Endodermal cell (in vitro differentiated cells): ENCODE results near the gene CFAP46. TPM values are rescaled to one million over a fixed set of nuclear protein-coding genes. Genes with fewer than 3 reads are reported as not detected.

Experiments used
- DNase-seq: peaks from one replicate; pipeline ENCODE4 v3.0.0-alpha.2; 2017
- H3K27ac ChIP-seq: 2 replicates; pipeline ENCODE4 v1.5.1; 2013; ENCODE audit warnings: mild to moderate bottlenecking, low read depth, low read length, moderate library complexity
- H3K27me3 ChIP-seq: 2 replicates; pipeline ENCODE4 v1.6.1; 2013; ENCODE audit warnings: mild to moderate bottlenecking, low read length, moderate library complexity; ENCODE audit not compliant: insufficient read depth, control insufficient read depth, poor library complexity, severe bottlenecking
- H3K36me3 ChIP-seq: 2 replicates; pipeline ENCODE4 v1.7.0; 2013; ENCODE audit warnings: mild to moderate bottlenecking, low read length, moderate library complexity; ENCODE audit not compliant: control insufficient read depth, insufficient read depth
- H3K4me1 ChIP-seq: one replicate; pipeline ENCODE4 v1.7.0; 2013; ENCODE audit warnings: low read length; ENCODE audit not compliant: control insufficient read depth, insufficient read depth
- H3K4me3 ChIP-seq: 2 replicates; pipeline ENCODE4 v1.5.1; 2013; ENCODE audit warnings: mild to moderate bottlenecking, low read length, moderate library complexity
- H3K9ac ChIP-seq: 2 replicates; pipeline ENCODE4 v1.6.1; 2013; ENCODE audit warnings: mild to moderate bottlenecking, low read length, moderate library complexity; ENCODE audit not compliant: poor library complexity, severe bottlenecking; ENCODE audit errors: extremely low read depth
- H3K9me3 ChIP-seq: 2 replicates; pipeline ENCODE4 v1.6.1; 2013; ENCODE audit warnings: mild to moderate bottlenecking, low read length, moderate library complexity; ENCODE audit not compliant: control insufficient read depth
- H3K27ac Mint-ChIP-seq: 2 replicates; pipeline ENCODE4 v1.8.0; 2020; ENCODE audit warnings: mixed read lengths
- H3K27me3 Mint-ChIP-seq: 2 replicates; pipeline ENCODE4 v1.8.0; 2021; ENCODE audit warnings: mild to moderate bottlenecking, mixed read lengths; ENCODE audit not compliant: insufficient read depth
- H3K36me3 Mint-ChIP-seq: 2 replicates; pipeline ENCODE4 v1.8.0; 2020; ENCODE audit warnings: low read depth, mixed read lengths
- H3K4me1 Mint-ChIP-seq: 2 replicates; pipeline ENCODE4 v1.8.0; 2020; ENCODE audit warnings: mixed read lengths
- H3K4me3 Mint-ChIP-seq: 2 replicates; pipeline ENCODE4 v1.8.0; 2020; ENCODE audit warnings: mild to moderate bottlenecking, moderate library complexity, mixed read lengths
- H3K9me3 Mint-ChIP-seq: 2 replicates; pipeline ENCODE4 v1.8.0; 2020; ENCODE audit warnings: mild to moderate bottlenecking, mixed read lengths
- WGBS, 2 experiments: methylation state at CpG; one replicate each; pipeline versions ENCODE4 v1.1.5 to v1.1.7; 2013; ENCODE audit warnings: missing lambda C conversion rate in 2 of 2, mixed read lengths in 1 of 2; ENCODE audit not compliant: insufficient coverage in 1 of 2, insufficient read length in 1 of 2; 5-methylcytosine and 5-hydroxymethylcytosine counted together
- total RNA-seq, 2 donors: library from RNA; stranded (reverse); fragmentation: NEBNext Ultra II Directional in 1 of 2; extraction: Animal tissue kit (Norgen Biotek cat#: 25700) in 1 of 2; gene quantifications; 2 replicates in 1 of 2; 3 replicates in 1 of 2; pipeline ENCODE4 v1.2.1, GENCODE V29; 2021
- TF ChIP-seq, protein P1 (sequence below): fragments of 200-600 bp; sonication (generic); conservative IDR thresholded peaks from 2 replicates; pipeline ENCODE4 v1.5.0; 2021; ENCODE audit warnings: antibody characterized with exemption, mild to moderate bottlenecking

CFAP46 gene
- total RNA-seq, 2 donors from 2014 or later: 9.9 to 10.5 TPM

- Histone ChIP-seq H3K27me3 (no peaks in the 10 kb centered on the region), H3K9me3 (no peaks in the 10 kb centered on the region), H3K4me3 (no peak overlapping the region), H3K27ac (no peak overlapping the region), H3K4me1 (no peaks in the 10 kb centered on the region), H3K9ac (no peak overlapping the region), H3K36me3 (no peaks in the 10 kb centered on the region)
- H3K4me3 Mint-ChIP-seq: no peak overlapping the region
- H3K9me3 Mint-ChIP-seq: peaks cover 13% of the 10 kb centered on the region
- TF ChIP-seq, protein P1, sequence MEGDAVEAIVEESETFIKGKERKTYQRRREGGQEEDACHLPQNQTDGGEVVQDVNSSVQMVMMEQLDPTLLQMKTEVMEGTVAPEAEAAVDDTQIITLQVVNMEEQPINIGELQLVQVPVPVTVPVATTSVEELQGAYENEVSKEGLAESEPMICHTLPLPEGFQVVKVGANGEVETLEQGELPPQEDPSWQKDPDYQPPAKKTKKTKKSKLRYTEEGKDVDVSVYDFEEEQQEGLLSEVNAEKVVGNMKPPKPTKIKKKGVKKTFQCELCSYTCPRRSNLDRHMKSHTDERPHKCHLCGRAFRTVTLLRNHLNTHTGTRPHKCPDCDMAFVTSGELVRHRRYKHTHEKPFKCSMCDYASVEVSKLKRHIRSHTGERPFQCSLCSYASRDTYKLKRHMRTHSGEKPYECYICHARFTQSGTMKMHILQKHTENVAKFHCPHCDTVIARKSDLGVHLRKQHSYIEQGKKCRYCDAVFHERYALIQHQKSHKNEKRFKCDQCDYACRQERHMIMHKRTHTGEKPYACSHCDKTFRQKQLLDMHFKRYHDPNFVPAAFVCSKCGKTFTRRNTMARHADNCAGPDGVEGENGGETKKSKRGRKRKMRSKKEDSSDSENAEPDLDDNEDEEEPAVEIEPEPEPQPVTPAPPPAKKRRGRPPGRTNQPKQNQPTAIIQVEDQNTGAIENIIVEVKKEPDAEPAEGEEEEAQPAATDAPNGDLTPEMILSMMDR: no peak
- 93 to 100% methylated on average over 4 to 11 of the region's 11 CpGs for WGBS, 2 experiments
- DNase-seq: no peak
- H3K27me3 Mint-ChIP-seq: no peaks in the 10 kb centered on the region
- H3K4me1 Mint-ChIP-seq: no peaks in the 10 kb centered on the region
- no peak overlapping the region for H3K27ac Mint-ChIP-seq
- H3K36me3 Mint-ChIP-seq: no peaks in the 10 kb centered on the region
Measured at GRCh38 chr10:132804287-132804686, 138.1 kb downstream of the CFAP46 start.

- no peaks in the 10 kb centered on the region for H3K27me3 ChIP-seq
- Mint-ChIP-seq H3K9me3 (peaks cover 13% of the 10 kb centered on the region), H3K27me3 (no peaks in the 10 kb centered on the region), H3K4me1 (no peaks in the 10 kb centered on the region), H3K27ac (no peak overlapping the region), H3K36me3 (no peaks in the 10 kb centered on the region), H3K4me3 (no peak overlapping the region)
- H3K4me1 ChIP-seq: no peaks in the 10 kb centered on the region
- H3K36me3 ChIP-seq: no peaks in the 10 kb centered on the region
- no peak overlapping the region for H3K4me3 ChIP-seq
- no peak overlapping the region for H3K27ac ChIP-seq
- 91 to 95% methylated on average over 20 to 34 of the region's 34 CpGs for WGBS, 2 experiments
- TF ChIP-seq, protein P1: no peak
- no peak overlapping the region for H3K9ac ChIP-seq
- no peak for DNase-seq
- H3K9me3 ChIP-seq: no peaks in the 10 kb centered on the region
Measured at GRCh38 chr10:132803416-132804210, 138.8 kb downstream of the CFAP46 start.

DNA sequence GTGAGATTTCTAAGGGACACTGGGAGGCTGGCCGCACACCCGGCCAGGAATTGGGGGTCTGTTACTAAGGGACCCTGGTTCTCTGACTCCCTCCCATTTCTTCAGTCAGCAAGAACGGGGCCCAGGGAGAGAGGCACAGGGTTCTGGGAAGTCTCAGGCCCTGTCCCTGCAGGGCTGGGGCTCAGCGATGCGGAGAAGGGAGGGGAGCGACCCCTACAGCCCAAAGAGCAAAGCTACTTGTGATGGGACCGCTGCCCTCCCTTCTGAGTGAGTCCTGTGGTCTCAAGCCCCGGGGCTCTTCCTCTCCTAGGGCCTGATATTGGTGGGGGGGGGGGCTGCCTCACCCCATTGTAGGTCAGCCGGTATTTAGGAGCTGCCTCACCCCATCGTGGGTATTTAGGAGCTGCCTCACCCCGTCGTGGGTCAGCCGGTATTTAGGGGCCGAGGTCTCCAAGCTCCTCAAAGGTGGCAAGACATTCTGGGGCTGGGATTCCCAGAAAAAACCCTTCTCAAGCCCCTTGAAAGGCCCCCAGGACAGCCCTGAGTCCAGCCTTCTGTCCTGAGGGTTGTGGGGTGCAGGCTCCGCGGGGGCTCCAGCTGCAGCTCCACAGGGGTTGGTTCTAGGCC lies 139.6 kb downstream of the CFAP46 start:
- no peak overlapping the region for H3K4me3 ChIP-seq
- TF ChIP-seq, protein P1: peak; percentile 45
- no peaks in the 10 kb centered on the region for H3K36me3 ChIP-seq
- Mint-ChIP-seq H3K27me3 (no peaks in the 10 kb centered on the region), H3K4me3 (no peak overlapping the region), H3K9me3 (peaks cover 13% of the 10 kb centered on the region), H3K27ac (no peak overlapping the region), H3K36me3 (no peaks in the 10 kb centered on the region), H3K4me1 (no peaks in the 10 kb centered on the region)
- no peaks in the 10 kb centered on the region for H3K4me1 ChIP-seq
- H3K9ac ChIP-seq: no peak overlapping the region
- 89 to 91% methylated on average over 8 to 15 of the region's 16 CpGs for WGBS, 2 experiments
- DNase-seq: peak; percentile 69
- H3K27me3 ChIP-seq: no peaks in the 10 kb centered on the region
- H3K27ac ChIP-seq: no peak overlapping the region
- H3K9me3 ChIP-seq: no peaks in the 10 kb centered on the region
